ENCODE measurements around the gene CAMTA1.
"Not testable (repeated sequence)": the region's sequence is repeated elsewhere in the genome, so short reads cannot be mapped to it uniquely, and the experiment has no call there.

Gene CAMTA1

GRCh38 chr1:7672864-7673263 lies 887.6 kb downstream of the CAMTA1 start:
- DNase-seq (ENCODE audit: low read depth, low spot score): no peak

- DNase-seq (ENCODE audit: low read depth, low spot score): no peak
These were observed 889.7 kb downstream of the CAMTA1 start for GRCh38 chr1:7674972-7675371.

GRCh38 chr1:7675431-7676273 lies 890.4 kb downstream of the CAMTA1 start:
- DNase-seq (ENCODE audit: low read depth, low spot score): no peak

- no peak for DNase-seq (ENCODE audit: low read depth, low spot score)
These were observed 891.2 kb downstream of the CAMTA1 start for GRCh38 chr1:7676274-7676945.

GRCh38 chr1:7677111-7677510 lies 891.9 kb downstream of the CAMTA1 start:
- no peak for DNase-seq (ENCODE audit: low read depth, low spot score)

- DNase-seq (ENCODE audit: low read depth, low spot score): no peak
These were observed 892.6 kb downstream of the CAMTA1 start for GRCh38 chr1:7677815-7678214.

GRCh38 chr1:7678491-7679158 lies 893.4 kb downstream of the CAMTA1 start:
- DNase-seq (ENCODE audit: low read depth, low spot score): no peak

GRCh38 chr1:7679159-7679872 lies 894.1 kb downstream of the CAMTA1 start:
- DNase-seq (ENCODE audit: low read depth, low spot score): no peak

- no peak for DNase-seq (ENCODE audit: low read depth, low spot score)
These were observed 894.6 kb downstream of the CAMTA1 start for GRCh38 chr1:7679873-7680206.

- no peak for DNase-seq (ENCODE audit: low read depth, low spot score)
These were observed 895.1 kb downstream of the CAMTA1 start for GRCh38 chr1:7680207-7680954.

- DNase-seq (ENCODE audit: low read depth, low spot score): no peak
These were observed 895.7 kb downstream of the CAMTA1 start for GRCh38 chr1:7680955-7681268.

GRCh38 chr1:7681401-7681800 lies 896.1 kb downstream of the CAMTA1 start:
- DNase-seq (ENCODE audit: low read depth, low spot score): no peak

GRCh38 chr1:7683521-7683920 lies 898.3 kb downstream of the CAMTA1 start:
- DNase-seq (ENCODE audit: low read depth, low spot score): no peak

GRCh38 chr1:7684132-7684531 lies 898.9 kb downstream of the CAMTA1 start:
- DNase-seq (ENCODE audit: low read depth, low spot score): no peak

- no peak for DNase-seq (ENCODE audit: low read depth, low spot score)
These were observed 899.8 kb downstream of the CAMTA1 start for GRCh38 chr1:7684861-7685635.

- no peak for DNase-seq (ENCODE audit: low read depth, low spot score)
These were observed 901.1 kb downstream of the CAMTA1 start for GRCh38 chr1:7686301-7686850.

- no peak for DNase-seq (ENCODE audit: low read depth, low spot score)
These were observed 902.2 kb downstream of the CAMTA1 start for GRCh38 chr1:7687411-7687810.

- no peak for DNase-seq (ENCODE audit: low read depth, low spot score)
These were observed 903.4 kb downstream of the CAMTA1 start for GRCh38 chr1:7688659-7689058.

- DNase-seq (ENCODE audit: low read depth, low spot score): not testable (repeated sequence)
These were observed 904.1 kb downstream of the CAMTA1 start for GRCh38 chr1:7689307-7689706.

GRCh38 chr1:7690076-7690475 lies 904.8 kb downstream of the CAMTA1 start:
- no peak for DNase-seq (ENCODE audit: low read depth, low spot score)
